ENCODE measurements around the gene SDS. TPM values are rescaled to one million over a fixed set of nuclear protein-coding genes. Genes with fewer than 3 reads are reported as not detected.
A peak's percentile ranks its signal among the peaks of the same experiment; 100 is the strongest.

The SDS gene
- polyA plus RNA-seq, 1 experiment: not detected

- Histone ChIP-seq H3K4me3 (ENCODE audit: low read depth, low read length) (no peak overlapping the region), H3K27me3 (ENCODE audit: control insufficient read depth, insufficient read depth, low read length) (peaks cover 11% of the 10 kb centered on the region), H3K9me3 (ENCODE audit: control insufficient read depth, insufficient read depth, low read length) (no peaks in the 10 kb centered on the region; the same call in 1 of the 2 replicates), H3K27ac (ENCODE audit: low read depth, low read length) (no peak overlapping the region)
- DNase-seq (ENCODE audit: low read depth, low spot score): no peak
- CTCF ChIA-PET: interaction anchor here (0.8 to 1.3 kb wide), 7 partner anchors 11 to 482 kb away, joined by 3 to 5 read pairs (median 4); partner anchors contain the start of gene SDSL
- POLR2A ChIA-PET: no interaction called here
- no peak for TF ChIP-seq CTCF (IDR thresholded peaks at IDR 0.05; ENCODE audit: low read depth, low read length)
Measured at GRCh38 chr12:113440336-113440735, 36.6 kb upstream of the SDS start.

- Histone ChIP-seq H3K27ac (ENCODE audit: low read depth, low read length) (no peak overlapping the region), H3K9me3 (ENCODE audit: control insufficient read depth, insufficient read depth, low read length) (no peaks in the 10 kb centered on the region; the same call in 1 of the 2 replicates), H3K27me3 (ENCODE audit: control insufficient read depth, insufficient read depth, low read length) (peaks cover 11% of the 10 kb centered on the region), H3K4me3 (ENCODE audit: low read depth, low read length) (no peak overlapping the region)
- no peak for DNase-seq (ENCODE audit: low read depth, low spot score)
- ChIA-PET POLR2A (no interaction called here), CTCF (interaction anchor here (0.6 to 0.9 kb wide), 4 partner anchors 14 to 483 kb away, joined by 3 to 5 read pairs (median 4); no protein-coding TSS in a partner anchor)
- peak; percentile 74 for TF ChIP-seq CTCF (IDR thresholded peaks at IDR 0.05; ENCODE audit: low read depth, low read length)
Measured at GRCh38 chr12:113439606-113440030, 35.9 kb upstream of the SDS start.

GRCh38 chr12:113439301-113439597, 35.6 kb upstream of the SDS start:
- TF ChIP-seq CTCF (IDR thresholded peaks at IDR 0.05; ENCODE audit: low read depth, low read length): no peak
- H3K4me3 ChIP-seq (ENCODE audit: low read depth, low read length): no peak overlapping the region
- DNase-seq (ENCODE audit: low read depth, low spot score): no peak
- ChIA-PET POLR2A (no interaction called here), CTCF (interaction anchor here (0.6 kb wide), 1 partner anchor 14 kb away, joined by 4 read pairs; no protein-coding TSS in a partner anchor)
- H3K9me3 ChIP-seq (ENCODE audit: control insufficient read depth, insufficient read depth, low read length): no peaks in the 10 kb centered on the region; the same call in 1 of the 2 replicates
- H3K27ac ChIP-seq (ENCODE audit: low read depth, low read length): no peak overlapping the region
- peaks cover 11% of the 10 kb centered on the region for H3K27me3 ChIP-seq (ENCODE audit: control insufficient read depth, insufficient read depth, low read length)

GRCh38 chr12:113438523-113439300, 35.0 kb upstream of the SDS start:
- Histone ChIP-seq H3K9me3 (ENCODE audit: control insufficient read depth, insufficient read depth, low read length) (no peaks in the 10 kb centered on the region; the same call in 1 of the 2 replicates), H3K27me3 (ENCODE audit: control insufficient read depth, insufficient read depth, low read length) (peaks cover 9% of the 10 kb centered on the region), H3K4me3 (ENCODE audit: low read depth, low read length) (no peak overlapping the region), H3K27ac (ENCODE audit: low read depth, low read length) (no peak overlapping the region)
- DNase-seq (ENCODE audit: low read depth, low spot score): no peak
- CTCF ChIA-PET: no interaction called here
- no peak for TF ChIP-seq CTCF (IDR thresholded peaks at IDR 0.05; ENCODE audit: low read depth, low read length)
- POLR2A ChIA-PET: no interaction called here

- Histone ChIP-seq H3K4me3 (ENCODE audit: low read depth, low read length) (no peak overlapping the region), H3K9me3 (ENCODE audit: control insufficient read depth, insufficient read depth, low read length) (no peaks in the 10 kb centered on the region; the same call in 1 of the 2 replicates), H3K27me3 (ENCODE audit: control insufficient read depth, insufficient read depth, low read length) (peaks cover 9% of the 10 kb centered on the region), H3K27ac (ENCODE audit: low read depth, low read length) (no peak overlapping the region)
- CTCF ChIA-PET: no interaction called here
- DNase-seq (ENCODE audit: low read depth, low spot score): no peak
- TF ChIP-seq CTCF (IDR thresholded peaks at IDR 0.05; ENCODE audit: low read depth, low read length): no peak
- POLR2A ChIA-PET: no interaction called here
Measured at GRCh38 chr12:113437729-113438100, 34.0 kb upstream of the SDS start.

Data from AG04450 (cell line).